GM12878 (cell line): Measurements from ENCODE around the gene RALGDS. TPM values are rescaled to one million over a fixed set of nuclear protein-coding genes. Genes with fewer than 3 reads are reported as not detected.

ENCODE experiments used
- E4F1 ChIP-seq: fragments of 450-650 bp; IDR thresholded peaks from 2 replicates; pipeline ENCODE4 v1.6.1; 2018; ENCODE audit warnings: borderline replicate concordance, mild to moderate bottlenecking; ENCODE audit not compliant: partially characterized antibody
- RCOR1 ChIP-seq: conservative IDR thresholded peaks from 2 replicates; pipeline ENCODE4 v1.6.1; 2012; ENCODE audit warnings: low read depth, low read length, improper control_type of control experiment
- SKIL ChIP-seq: fragments of 450-650 bp; IDR thresholded peaks from 2 replicates; pipeline ENCODE4 v1.6.1; 2017; ENCODE audit warnings: mild to moderate bottlenecking, low read depth, inconsistent platforms; ENCODE audit not compliant: poor library complexity, severe bottlenecking
- polyA plus RNA-seq, 11 experiments: library from polyadenylated mRNA; depleted of rRNA in 4 of 11; unstranded in 6 of 11; stranded (reverse) in 5 of 11; fragments of >200 nt; fragmentation: Nextera tagmentation in 4 of 11; fragmentation: Illumina TruSeq in 1 of 11; extraction: Ambion mirVana in 4 of 11; extraction: Trizol in 1 of 11; gene quantifications; 1 replicate in 1 of 11; 2 replicates in 10 of 11; pipeline versions ENCODE4 v1.2.1 to v1.2.3, GENCODE V29; 2011 to 2016; ENCODE audit warnings: inconsistent platforms in 2 of 11, missing spikeins in 2 of 11, low read depth in 1 of 11
- total RNA-seq, 4 experiments: library from RNA; depleted of rRNA in 3 of 4; stranded (reverse); fragments of >200 nt in 3 of 4; fragmentation: Illumina TruSeq in 1 of 4; extraction: Trizol in 1 of 4; gene quantifications; 2 replicates each; pipeline versions ENCODE4 v1.2.1 to v1.2.3, GENCODE V29; 2013 to 2021

The RALGDS gene
- total and polyA plus RNA-seq, 10 of the 15 experiments (the other 5 are each of a cell fraction or from before 2014, with no cell fraction given) = 1.3 to 48.6 (median 21.2) TPM

GRCh38 chr9:133146746-133147411, 25.8 kb upstream of the RALGDS start (continued):
- TF ChIP-seq SKIL = no peak
- TF ChIP-seq E4F1 = no peak
- TF ChIP-seq RCOR1 = no peak
- TF ChIP-seq, all 136 proteins: peak for 0
